ENCODE measurements around the gene DLL4.

- TF ChIP-seq CTCF (IDR thresholded peaks at IDR 0.05; ENCODE audit: low read depth, low read length) = no peak
- TF ChIP-seq POLR2A (IDR thresholded peaks at IDR 0.05; ENCODE audit: extremely low read depth, insufficient read length) = no peak
- TF ChIP-seq MAX (IDR thresholded peaks at IDR 0.05; ENCODE audit: low read depth, low read length) = no peak
Observed at GRCh38 chr15:40941068-40941527, 12.0 kb downstream of the DLL4 start.
